Left kidney (tissue), 2 donors: ENCODE measurements around the gene OTUD3. TPM values are rescaled to one million over a fixed set of nuclear protein-coding genes. Genes with fewer than 3 reads are reported as not detected.

ENCODE experiments used
- DNase-seq: peaks from one replicate; pipeline ENCODE4 v3.0.0-alpha.2; 2013
- polyA plus RNA-seq: library from polyadenylated mRNA; unstranded; fragments of 120-200 nt; gene quantifications from one replicate; pipeline ENCODE4 v1.2.1, GENCODE V29; 2013; ENCODE audit not compliant: insufficient read length

Gene OTUD3
- polyA plus RNA-seq, 1 donor = 28.2 TPM

DNA sequence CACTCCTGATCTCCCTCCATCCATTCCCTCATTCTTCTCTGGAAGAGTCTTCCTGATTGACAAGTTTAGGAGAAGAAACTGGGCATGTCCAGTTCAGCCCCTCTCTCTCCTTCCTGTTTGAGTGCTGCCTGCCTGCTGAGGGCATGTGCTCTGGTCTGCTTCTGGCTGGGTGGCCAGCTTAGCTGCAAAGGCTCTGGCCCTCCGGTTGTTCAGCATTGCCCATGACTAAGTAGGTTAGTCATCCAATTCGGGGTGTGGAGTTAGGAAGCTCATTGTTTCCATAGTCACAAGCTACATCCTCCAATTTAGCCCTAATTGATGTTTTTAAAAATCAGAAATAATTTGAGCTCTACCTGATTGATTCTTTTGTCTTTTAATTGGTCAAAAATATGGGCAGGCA, 66.8 kb downstream of the OTUD3 start:
- DNase-seq = no peak

- DNase-seq = no peak
These were observed 71.9 kb downstream of the OTUD3 start for GRCh38 chr1:19954059-19954458.

DNA sequence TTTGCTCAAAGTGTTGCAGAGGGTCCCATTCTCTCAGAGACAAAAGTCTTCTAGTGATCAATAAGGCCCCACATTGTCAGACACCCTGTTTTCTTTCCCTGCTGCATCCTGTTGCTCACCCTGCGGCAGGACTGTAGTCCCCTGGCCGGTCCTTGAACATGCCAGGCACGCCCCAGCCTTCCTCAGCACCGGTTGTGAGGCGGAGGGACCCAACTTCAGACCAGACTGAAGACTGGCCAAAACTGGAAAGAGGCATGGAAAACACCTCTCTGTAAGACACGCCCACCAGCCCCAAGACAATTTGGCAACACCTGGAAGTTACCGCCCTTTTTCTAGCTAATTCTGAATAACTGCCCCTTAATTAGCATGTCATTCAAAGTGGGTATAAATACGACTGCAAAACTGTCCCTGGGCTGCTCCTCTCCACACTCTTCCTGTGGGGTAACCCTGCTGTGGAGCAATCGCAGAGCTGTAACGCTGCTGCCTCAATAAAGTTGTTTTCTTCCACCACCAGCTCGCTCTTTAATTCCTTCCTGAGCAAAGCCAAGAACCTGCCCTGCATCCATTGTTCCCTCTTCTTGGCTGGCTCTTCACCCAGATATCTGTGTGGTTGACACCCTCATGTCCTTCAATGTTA, 73.5 kb downstream of the OTUD3 start:
- DNase-seq = no peak

DNA sequence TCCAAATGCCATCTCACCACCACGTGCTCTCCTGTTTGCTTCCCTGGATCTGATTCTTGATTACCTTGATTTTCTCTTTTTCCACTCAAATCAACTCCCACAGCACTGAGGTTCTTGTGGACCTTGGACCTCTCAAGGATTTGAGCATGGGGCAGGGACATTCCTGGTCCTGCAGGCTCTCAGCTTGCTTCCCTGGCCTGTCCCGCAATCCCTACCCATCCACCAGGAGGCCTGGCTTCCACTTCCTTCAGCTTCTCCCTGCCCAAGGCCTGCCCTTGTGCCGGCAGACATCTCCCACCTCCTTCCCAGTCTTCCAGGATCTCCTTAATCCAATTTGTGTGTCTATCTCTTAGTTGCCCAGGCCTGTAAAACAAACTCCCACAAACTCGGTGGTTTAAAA, 75.6 kb downstream of the OTUD3 start:
- DNase-seq = no peak

DNA sequence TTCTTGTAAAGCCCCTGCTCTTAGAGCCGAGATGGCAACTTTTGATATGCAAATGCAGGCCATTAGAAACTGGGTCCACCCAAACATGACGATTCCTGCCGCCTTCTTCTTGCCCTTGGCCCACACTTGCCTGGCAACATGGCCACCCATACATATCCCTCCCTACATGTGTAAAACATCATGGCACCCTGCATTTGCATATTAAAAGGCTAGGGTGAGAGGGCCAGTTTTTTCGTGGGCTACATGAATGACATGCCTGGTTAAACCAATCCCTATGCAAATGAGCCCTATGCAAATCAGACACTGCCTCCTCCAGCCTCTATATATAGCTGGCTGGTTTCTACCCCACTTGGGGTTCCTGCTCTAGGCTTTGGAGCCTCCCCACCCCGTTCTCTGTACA, 78.4 kb downstream of the OTUD3 start:
- DNase-seq = no peak

Other genes starting within 250 kb of the OTUD3 start
- 16.5 TPM for gene NBL1, start 238.1 kb upstream of the OTUD3 start, polyA plus RNA-seq
- gene HTR6, start 217.5 kb upstream of the OTUD3 start, polyA plus RNA-seq = 1.6 TPM
- gene TMCO4, start 82.5 kb upstream of the OTUD3 start, polyA plus RNA-seq = 19.4 TPM
- 0.25 TPM for gene RNF186, start 67.1 kb upstream of the OTUD3 start, polyA plus RNA-seq
- not detected for gene PLA2G2E, start 41.2 kb downstream of the OTUD3 start, polyA plus RNA-seq
- 0.18 TPM for gene PLA2G2A, start 97.2 kb downstream of the OTUD3 start, polyA plus RNA-seq
- not detected for gene PLA2G5, start 187.8 kb downstream of the OTUD3 start, polyA plus RNA-seq
- 0.08 TPM for gene PLA2G2D, start 237.1 kb downstream of the OTUD3 start, polyA plus RNA-seq